HUES6 (cell line): ENCODE measurements around the gene LAD1.

Source experiments
- H3K27ac ChIP-seq: 2 replicates; pipeline ENCODE4 v1.7.0; 2013; ENCODE audit warnings: low read depth, mild to moderate bottlenecking, low read length, inconsistent platforms
- H3K27me3 ChIP-seq: 2 replicates; pipeline ENCODE4 v1.6.1; 2013; ENCODE audit warnings: low read length; ENCODE audit not compliant: control insufficient read depth, insufficient read depth
- H3K36me3 ChIP-seq: 2 replicates; pipeline ENCODE4 v1.6.1; 2013; ENCODE audit warnings: low read length; ENCODE audit not compliant: control insufficient read depth, insufficient read depth
- H3K4me1 ChIP-seq: 2 replicates; pipeline ENCODE4 v1.6.1; 2013; ENCODE audit warnings: low read length; ENCODE audit not compliant: control insufficient read depth, insufficient read depth
- H3K4me3 ChIP-seq: 2 replicates; pipeline ENCODE4 v1.5.1; 2013; ENCODE audit warnings: low read depth, low read length
- H3K9ac ChIP-seq: one replicate; pipeline ENCODE4 v1.6.1; 2013; ENCODE audit warnings: mild to moderate bottlenecking, low read length
- H3K9me3 ChIP-seq: 2 replicates; pipeline ENCODE4 v1.6.1; 2013; ENCODE audit warnings: low read depth, low read length; ENCODE audit not compliant: control insufficient read depth, insufficient read depth

LAD1 gene

DNA sequence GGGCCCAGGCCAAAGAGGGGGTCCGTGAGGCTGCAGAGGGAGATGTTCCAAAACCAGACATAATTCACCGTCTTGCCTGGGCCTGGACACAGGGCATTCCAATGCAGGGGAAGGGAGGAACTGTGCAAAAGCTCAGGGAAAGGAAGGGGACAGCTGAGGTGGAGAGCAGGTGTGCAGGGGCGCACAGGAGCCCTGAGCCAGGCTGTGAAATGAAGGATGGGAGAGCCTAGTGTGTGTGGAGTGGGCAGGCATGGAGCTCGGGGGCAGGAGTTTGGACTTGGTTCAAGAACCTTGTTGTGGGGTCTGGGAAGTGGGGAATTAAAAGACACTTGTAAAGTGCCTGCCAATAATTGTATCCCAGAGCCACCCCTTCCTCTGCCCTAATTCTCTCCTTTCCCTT lies 20.1 kb upstream of the LAD1 start:
- Histone ChIP-seq H3K27ac (no peak overlapping the region), H3K4me1 (peaks cover 18% of the 10 kb centered on the region; the same call in 1 of the 2 replicates), H3K9me3 (peaks cover 7% of the 10 kb centered on the region; the same call in 1 of the 2 replicates), H3K27me3 (no peaks in the 10 kb centered on the region), H3K4me3 (no peak overlapping the region), H3K9ac (no peak overlapping the region), H3K36me3 (no peaks in the 10 kb centered on the region)

DNA sequence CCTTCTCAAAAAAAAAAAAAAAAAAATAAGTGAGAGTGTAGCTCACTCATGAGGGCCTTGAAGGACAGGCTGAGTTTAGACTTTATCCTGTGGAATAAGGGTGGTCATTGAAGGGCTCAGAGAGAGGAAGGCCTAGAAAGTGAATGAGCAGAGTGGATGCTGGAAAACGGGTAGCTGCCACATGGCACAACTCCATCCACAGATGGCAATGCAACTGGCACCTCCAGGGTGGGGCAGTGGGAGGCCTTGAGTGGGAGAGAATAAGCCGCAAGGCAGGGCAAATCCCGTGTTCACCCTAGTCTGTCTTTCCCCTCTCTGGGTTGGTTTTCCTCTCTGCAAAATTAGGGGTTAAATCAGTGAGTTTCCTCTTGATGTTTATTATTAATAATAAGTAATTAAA lies 19.3 kb upstream of the LAD1 start:
- Histone ChIP-seq H3K9me3 (peaks cover 7% of the 10 kb centered on the region; the same call in 1 of the 2 replicates), H3K4me3 (no peak overlapping the region), H3K4me1 (peaks cover 18% of the 10 kb centered on the region; the same call in 1 of the 2 replicates), H3K27me3 (no peaks in the 10 kb centered on the region), H3K9ac (no peak overlapping the region), H3K36me3 (no peaks in the 10 kb centered on the region), H3K27ac (no peak overlapping the region)

DNA sequence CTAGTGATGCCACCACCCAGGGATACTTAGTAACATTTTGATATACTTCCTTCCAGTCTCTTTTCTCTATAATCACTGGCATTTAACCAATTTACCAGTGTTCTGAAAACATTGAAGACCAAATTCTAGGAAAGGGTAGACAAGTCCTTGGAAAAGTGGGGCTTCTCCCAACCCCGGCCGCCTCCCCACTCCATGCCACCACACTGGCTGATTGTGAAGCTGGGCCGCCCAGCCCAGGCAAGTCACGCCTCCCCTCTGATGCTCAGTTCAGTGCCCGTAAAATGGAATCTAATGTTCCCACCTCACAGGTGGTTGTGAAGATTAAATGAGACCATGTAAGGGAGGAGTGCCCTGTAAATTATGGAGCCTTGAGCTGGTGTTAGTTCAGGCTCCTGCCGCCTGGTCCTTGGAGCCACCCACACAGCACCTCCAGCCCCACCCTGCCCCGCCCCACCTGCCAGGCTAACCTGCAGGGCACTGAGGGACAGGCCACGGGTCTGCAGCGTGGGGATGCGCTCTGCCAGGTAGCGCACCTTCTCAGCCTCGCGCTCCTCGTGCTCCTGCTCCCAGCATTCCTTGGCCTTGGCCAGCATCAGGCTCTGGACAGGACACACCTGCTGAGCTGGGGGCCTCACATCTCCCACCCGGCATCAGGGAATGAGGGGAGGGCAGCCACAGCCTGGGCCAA lies 15.1 kb upstream of the LAD1 start:
- H3K9me3 ChIP-seq = peaks cover 7% of the 10 kb centered on the region; the same call in 1 of the 2 replicates
- H3K4me3 ChIP-seq = no peak overlapping the region
- no peaks in the 10 kb centered on the region for H3K4me1 ChIP-seq
- no peak overlapping the region for H3K9ac ChIP-seq
- H3K27me3 ChIP-seq = no peaks in the 10 kb centered on the region; the same call in 1 of the 2 replicates
- H3K27ac ChIP-seq = no peak overlapping the region
- no peaks in the 10 kb centered on the region for H3K36me3 ChIP-seq

DNA sequence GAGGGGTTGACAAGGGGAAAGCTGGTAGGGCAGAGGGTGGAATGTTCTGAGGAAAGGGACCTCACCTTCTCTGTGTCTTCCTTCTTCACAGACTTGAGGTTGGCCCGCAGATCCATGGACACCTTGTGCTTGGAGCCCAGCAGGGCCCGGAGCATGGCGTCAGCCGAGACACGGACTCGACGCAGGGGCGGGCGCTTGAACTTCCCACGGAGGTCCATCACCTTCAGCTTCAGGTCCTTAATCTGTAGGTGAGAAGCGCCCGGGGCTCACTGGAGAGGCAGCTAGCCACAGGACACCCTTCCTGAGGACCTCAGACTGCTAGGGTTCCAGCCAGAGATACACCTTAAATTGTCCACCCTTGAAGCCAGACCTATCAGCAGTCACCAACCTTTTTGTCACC lies 12.2 kb upstream of the LAD1 start:
- no peaks in the 10 kb centered on the region for H3K4me1 ChIP-seq
- no peaks in the 10 kb centered on the region; the same call in 1 of the 2 replicates for H3K27me3 ChIP-seq
- no peak overlapping the region for H3K27ac ChIP-seq
- H3K9me3 ChIP-seq = peaks cover 7% of the 10 kb centered on the region; the same call in 1 of the 2 replicates
- no peak overlapping the region for H3K4me3 ChIP-seq
- no peaks in the 10 kb centered on the region for H3K36me3 ChIP-seq
- no peak overlapping the region for H3K9ac ChIP-seq

DNA sequence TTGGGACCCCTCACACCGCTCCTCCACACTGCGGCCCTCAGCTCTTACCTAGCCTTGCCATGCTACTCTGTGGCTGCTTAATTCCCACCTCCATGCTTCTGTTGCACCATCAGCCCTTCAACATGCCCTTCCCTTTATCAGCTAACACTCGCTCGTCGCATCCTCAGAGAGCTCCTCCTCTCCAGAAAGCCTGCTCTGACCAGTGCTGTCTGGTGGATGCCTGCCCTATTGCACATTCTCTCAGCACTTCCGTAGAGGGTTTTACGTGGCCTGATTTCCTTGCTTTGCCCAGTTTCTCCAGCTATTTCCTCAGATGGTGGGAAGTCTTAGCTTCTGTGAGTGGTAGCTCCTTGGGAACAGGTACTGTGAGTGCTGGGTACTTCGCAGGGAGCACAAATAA lies 10.3 kb upstream of the LAD1 start:
- no peak overlapping the region for H3K4me3 ChIP-seq
- no peaks in the 10 kb centered on the region for H3K4me1 ChIP-seq
- no peaks in the 10 kb centered on the region; the same call in 1 of the 2 replicates for H3K9me3 ChIP-seq
- H3K27me3 ChIP-seq = no peaks in the 10 kb centered on the region; the same call in 1 of the 2 replicates
- no peaks in the 10 kb centered on the region for H3K36me3 ChIP-seq
- no peak overlapping the region for H3K27ac ChIP-seq
- H3K9ac ChIP-seq = no peak overlapping the region

GRCh38 chr1:201408834-201409200 lies 9.7 kb upstream of the LAD1 start:
- Histone ChIP-seq H3K36me3 (no peaks in the 10 kb centered on the region), H3K9me3 (no peaks in the 10 kb centered on the region), H3K27ac (no peak overlapping the region), H3K27me3 (no peaks in the 10 kb centered on the region; the same call in 1 of the 2 replicates), H3K4me1 (no peaks in the 10 kb centered on the region), H3K9ac (no peak overlapping the region), H3K4me3 (no peak overlapping the region)

DNA sequence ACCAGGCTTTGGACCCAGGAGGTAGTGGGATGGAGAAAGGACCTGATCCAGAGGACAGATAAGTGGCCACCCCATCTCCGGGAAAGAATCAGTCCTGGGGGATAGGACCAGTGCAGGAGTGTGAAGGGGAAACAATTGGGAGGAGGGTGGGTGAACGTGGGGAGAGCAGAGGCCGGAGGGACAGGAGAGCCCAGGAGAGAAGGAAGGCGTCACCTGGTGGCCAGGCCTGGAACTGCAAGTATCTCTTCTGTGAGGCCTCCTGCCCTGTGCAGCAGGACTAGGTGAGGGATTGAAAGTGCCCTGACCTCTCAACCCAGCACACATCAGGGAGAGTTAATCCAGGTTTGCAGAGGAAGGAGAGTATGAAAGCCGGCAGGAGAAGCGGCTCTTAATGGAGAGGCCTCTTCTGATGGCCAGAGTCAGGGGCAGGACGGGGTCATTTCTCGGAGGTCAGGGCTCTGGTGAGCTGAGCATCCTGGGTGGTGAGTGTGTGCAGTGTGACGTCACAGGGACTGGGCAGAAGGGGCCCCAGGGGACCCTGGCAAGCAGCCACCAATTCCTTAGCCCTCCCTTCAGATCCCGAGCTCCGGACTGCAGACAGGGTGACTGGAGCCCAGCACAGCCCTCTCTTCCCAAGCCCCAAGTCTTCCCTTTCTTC lies 9.2 kb upstream of the LAD1 start:
- H3K9ac ChIP-seq = no peak overlapping the region
- H3K36me3 ChIP-seq = no peaks in the 10 kb centered on the region
- peaks cover 4% of the 10 kb centered on the region; the same call in 1 of the 2 replicates for H3K27me3 ChIP-seq
- H3K27ac ChIP-seq = no peak overlapping the region
- H3K4me1 ChIP-seq = no peaks in the 10 kb centered on the region
- no peaks in the 10 kb centered on the region for H3K9me3 ChIP-seq
- H3K4me3 ChIP-seq = no peak overlapping the region

GRCh38 chr1:201406831-201407406 lies 7.8 kb upstream of the LAD1 start:
- Histone ChIP-seq H3K27ac (no peak overlapping the region), H3K9ac (no peak overlapping the region), H3K36me3 (no peaks in the 10 kb centered on the region), H3K9me3 (no peaks in the 10 kb centered on the region), H3K27me3 (peaks cover 14% of the 10 kb centered on the region), H3K4me1 (no peaks in the 10 kb centered on the region), H3K4me3 (no peak overlapping the region)

DNA sequence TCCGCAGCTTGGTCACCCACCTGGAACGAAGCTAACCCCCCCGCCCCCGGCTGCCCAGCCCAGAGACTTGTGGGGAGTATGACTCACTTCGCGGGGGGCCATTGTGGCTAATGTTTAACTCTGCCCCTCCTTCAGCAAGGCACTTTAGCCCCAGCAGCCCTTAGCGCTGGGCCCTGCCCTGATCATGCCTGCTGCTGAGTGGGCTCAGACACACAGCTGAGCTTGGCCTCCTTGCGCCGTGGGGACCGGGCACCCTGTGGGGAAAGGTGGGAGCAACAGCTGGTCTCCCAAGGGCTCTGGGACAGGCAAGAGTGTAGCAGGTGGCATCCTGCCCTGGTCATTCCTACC lies 6.3 kb upstream of the LAD1 start:
- no peak overlapping the region for H3K4me3 ChIP-seq
- H3K27me3 ChIP-seq = peaks cover 29% of the 10 kb centered on the region
- no peak overlapping the region for H3K27ac ChIP-seq
- H3K9ac ChIP-seq = no peak overlapping the region
- H3K9me3 ChIP-seq = no peaks in the 10 kb centered on the region
- H3K4me1 ChIP-seq = no peaks in the 10 kb centered on the region
- no peaks in the 10 kb centered on the region for H3K36me3 ChIP-seq

DNA sequence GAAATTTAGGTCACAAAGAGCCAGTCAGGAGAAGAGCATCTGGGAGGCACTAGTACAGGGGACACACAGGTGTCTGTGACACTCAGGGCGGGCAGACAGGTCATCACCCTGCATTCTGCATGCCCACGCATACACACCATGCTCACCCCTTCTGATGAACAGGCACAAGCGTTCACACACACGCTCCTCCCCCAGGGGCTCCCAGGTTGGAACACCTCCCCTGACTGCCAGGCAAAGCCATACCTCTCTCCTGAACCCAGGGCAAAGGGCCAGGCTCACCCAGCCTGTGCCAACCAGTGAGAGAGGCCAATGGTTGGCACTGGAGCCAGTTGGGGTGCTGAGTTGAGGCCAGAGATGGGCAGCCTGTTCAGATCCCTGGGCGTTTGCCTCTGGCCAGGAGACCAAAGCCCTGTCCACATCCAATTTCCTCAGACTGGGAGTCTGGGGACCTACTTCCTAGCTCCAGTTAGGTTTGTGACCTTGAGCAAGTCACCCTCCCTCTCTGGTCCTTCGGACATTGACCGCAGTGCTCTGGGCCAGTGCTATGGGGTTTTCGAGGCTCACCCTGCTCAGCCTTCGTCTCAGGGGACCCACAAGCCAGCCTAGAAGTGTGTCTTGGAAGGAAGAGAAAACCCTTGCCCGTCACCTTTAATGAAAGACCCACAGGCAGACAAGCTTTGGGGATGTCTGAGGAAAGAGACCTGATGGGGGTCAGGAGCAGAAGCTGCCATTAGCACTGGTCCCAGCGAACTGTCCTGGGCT lies 5.8 kb upstream of the LAD1 start:
- Histone ChIP-seq H3K9ac (no peak overlapping the region), H3K4me3 (no peak overlapping the region), H3K27me3 (peaks cover 35% of the 10 kb centered on the region), H3K27ac (no peak overlapping the region), H3K4me1 (peaks cover 3% of the 10 kb centered on the region; the same call in 1 of the 2 replicates), H3K36me3 (no peaks in the 10 kb centered on the region), H3K9me3 (no peaks in the 10 kb centered on the region)
